H1 (cell line): ENCODE results near the gene GMEB2. TPM values are rescaled to one million over a fixed set of nuclear protein-coding genes. Genes with fewer than 3 reads are reported as not detected.

Source experiments
- CBX8 ChIP-seq: fragments of 300-800, 300-1000 bp; sonication (generic); IDR thresholded peaks from 2 replicates; pipeline ENCODE4 v1.7.1; 2016; ENCODE audit warnings: low read depth, low read length, borderline replicate concordance
- E2F6 ChIP-seq: IDR thresholded peaks from 2 replicates; pipeline ENCODE4 v1.6.1; 2012; ENCODE audit warnings: inconsistent platforms
- JUN ChIP-seq: IDR thresholded peaks from 2 replicates; pipeline ENCODE4 v1.6.1; 2011; ENCODE audit warnings: low read depth, mild to moderate bottlenecking, improper control_type of control experiment, low read length
- TAF1 ChIP-seq: IDR thresholded peaks from 2 replicates; pipeline ENCODE4 v1.6.1; 2011; ENCODE audit warnings: mild to moderate bottlenecking, low read depth, low read length
- polyA plus RNA-seq, 7 experiments: library from polyadenylated mRNA; depleted of rRNA in 3 of 7; stranded (reverse) in 5 of 7; unstranded in 2 of 7; fragments of >200 nt in 5 of 7; fragments of 200-250 nt in 2 of 7; gene quantifications; 1 replicate in 5 of 7; 2 replicates in 1 of 7; 4 replicates in 1 of 7; pipeline versions ENCODE4 v1.2.1 to v1.2.3, GENCODE V29; 2011 to 2013; ENCODE audit warnings: missing spikeins in 2 of 7, mixed read lengths in 2 of 7
- total RNA-seq: library from RNA; stranded (reverse); fragmentation: NEBNext Ultra II Directional; extraction: Animal tissue kit (Norgen Biotek cat#: 25700); gene quantifications from 2 replicates; pipeline ENCODE4 v1.2.1, GENCODE V29; 2021

GMEB2 gene
- total and polyA plus RNA-seq, 2 of the 8 experiments (the other 6 are each of a cell fraction or from before 2014, with no cell fraction given): 12.9 to 14.2 TPM

GRCh38 chr20:63595416-63596127, 31.3 kb downstream of the GMEB2 start (continued):
- TF ChIP-seq JUN (no peak), E2F6 (no peak), CBX8 (no peak), TAF1 (no peak)
